Endothelial cell of umbilical vein (primary cell): ENCODE results near the gene ASB2. TPM values are rescaled to one million over a fixed set of nuclear protein-coding genes. Genes with fewer than 3 reads are reported as not detected.

Experiments used
- BruUV-seq: library from RNA; stranded (reverse); fragments of 400-500 nt; replicated peaks from 2 replicates; lab custom pipeline; 2021; lab: Mats Ljungman, UMichigan
- CTCF ChIA-PET: fragments of 300-600, 350-600 bp; sonication (Branson Sonifier 250); formaldehyde crosslinking; loops from one replicate; lab custom pipeline; 2021; ENCODE audit warnings: antibody characterized with exemption, inconsistent platforms; lab: Charles Lee
- POLR2A ChIA-PET: fragments of 300-600, 350-600 bp; sonication (Branson Sonifier 250); formaldehyde crosslinking; loops from one replicate; lab custom pipeline; 2021; ENCODE audit warnings: antibody characterized with exemption, inconsistent platforms; lab: Charles Lee
- DNase-seq: peaks from one replicate; pipeline ENCODE4 v3.0.0-alpha.2; 2011; ENCODE audit warnings: low read depth, low spot score
- FAIRE-seq: peaks from 2 replicates; lab custom pipeline; 2011; peaks lifted over from hg19 to GRCh38; lab: Jason Lieb, UNC
- H2AFZ ChIP-seq: 2 replicates; pipeline ENCODE4 v1.6.0; 2012; ENCODE audit warnings: low read depth, low read length, control low read depth, inconsistent platforms
- H3K27ac ChIP-seq: 2 replicates; pipeline ENCODE4 v1.5.1; 2011; ENCODE audit warnings: low read depth, mild to moderate bottlenecking, control low read depth, low read length, moderate library complexity; ENCODE audit not compliant: insufficient read depth
- H3K27me3 ChIP-seq, 2 experiments: 2 replicates each; pipeline versions ENCODE4 v1.6.0 to v1.6.1; 2011; ENCODE audit warnings: low read length in 2 of 2, mixed read lengths in 1 of 2; ENCODE audit not compliant: control insufficient read depth in 2 of 2, insufficient read depth in 2 of 2
- H3K36me3 ChIP-seq, 2 experiments: 2 replicates in 1 of 2; 3 replicates in 1 of 2; pipeline ENCODE4 v1.5.1; 2011; ENCODE audit warnings: low read length in 2 of 2, mild to moderate bottlenecking in 1 of 2, moderate library complexity in 1 of 2; ENCODE audit not compliant: control insufficient read depth in 2 of 2, insufficient read depth in 2 of 2; ENCODE audit errors: extremely low read depth in 1 of 2
- H3K4me1 ChIP-seq: 3 replicates; pipeline ENCODE4 v1.5.1; 2011; ENCODE audit warnings: mild to moderate bottlenecking, low read length; ENCODE audit not compliant: control insufficient read depth, insufficient read depth; ENCODE audit errors: extremely low read depth
- H3K4me2 ChIP-seq: 2 replicates; pipeline ENCODE4 v1.6.1; 2011; ENCODE audit warnings: low read length, control low read depth, mixed read lengths; ENCODE audit not compliant: insufficient read depth
- H3K4me3 ChIP-seq, 3 experiments: fragments of 200-600 bp in 1 of 3; sonication (generic), shearing (Covaris generic) in 1 of 3; replicated peaks in 1 of 3; 2 replicates each; pipeline ENCODE4 v1.5.1; 2011 to 2016; ENCODE audit warnings: control low read depth in 3 of 3, low read length in 3 of 3, mild to moderate bottlenecking in 2 of 3, inconsistent platforms in 1 of 3, low read depth in 1 of 3, moderate library complexity in 1 of 3; ENCODE audit not compliant: insufficient read depth in 1 of 3
- H3K79me2 ChIP-seq: 2 replicates; pipeline ENCODE4 v1.6.0; 2012; ENCODE audit warnings: low read length, inconsistent platforms; ENCODE audit not compliant: control insufficient read depth, insufficient read depth
- H3K9ac ChIP-seq: replicated peaks from 2 replicates; pipeline ENCODE3; 2011; ENCODE audit warnings: low read length, control low read depth; ENCODE audit not compliant: insufficient read depth; ENCODE audit errors: extremely low read depth
- H3K9me1 ChIP-seq: replicated peaks from 3 replicates; pipeline ENCODE4 v1.6.0; 2011; ENCODE audit warnings: mild to moderate bottlenecking, low read length; ENCODE audit not compliant: control insufficient read depth, insufficient read depth; ENCODE audit errors: extremely low read depth
- H3K9me3 ChIP-seq: replicated peaks from 2 replicates; pipeline ENCODE4 v1.5.1; 2012; ENCODE audit warnings: low read length, inconsistent platforms; ENCODE audit not compliant: control insufficient read depth, insufficient read depth
- H4K20me1 ChIP-seq: replicated peaks from 2 replicates; pipeline ENCODE3; 2011; ENCODE audit warnings: mild to moderate bottlenecking, low read length; ENCODE audit not compliant: control insufficient read depth, insufficient read depth; ENCODE audit errors: extremely low read depth
- EZH2 ChIP-seq: IDR thresholded peaks from 2 replicates; pipeline ENCODE4 v1.6.1; 2012; ENCODE audit warnings: borderline replicate concordance, low read depth, mild to moderate bottlenecking, moderate library complexity, low read length, inconsistent platforms; ENCODE audit not compliant: severe bottlenecking
- FOS ChIP-seq: IDR thresholded peaks from 2 replicates; pipeline ENCODE4 v1.6.1; 2011; ENCODE audit warnings: mild to moderate bottlenecking, low read length, moderate library complexity, borderline replicate concordance; ENCODE audit not compliant: insufficient read depth
- GATA2 ChIP-seq: IDR thresholded peaks from 2 replicates; pipeline ENCODE4 v1.7.0; 2011; ENCODE audit warnings: low read depth, mild to moderate bottlenecking, moderate library complexity, mixed read lengths, low read length; ENCODE audit not compliant: insufficient read length, insufficient read depth
- JUN ChIP-seq: IDR thresholded peaks from 2 replicates; pipeline ENCODE4 v1.6.1; 2011; ENCODE audit warnings: borderline replicate concordance, low read depth; ENCODE audit not compliant: insufficient read length, insufficient read depth
- MYC ChIP-seq: IDR thresholded peaks from one replicate; pipeline ENCODE4 v1.6.1; 2011; ENCODE audit warnings: mild to moderate bottlenecking, low read depth, low read length
- POLR2A ChIP-seq: IDR thresholded peaks from 2 replicates; pipeline ENCODE4 v1.6.1; 2012; ENCODE audit warnings: low read depth, mild to moderate bottlenecking, control low read depth, low read length
- POLR2AphosphoS5 ChIP-seq: IDR thresholded peaks from 2 replicates; pipeline ENCODE4 v1.6.1; 2012; ENCODE audit warnings: low read depth, mild to moderate bottlenecking, control low read depth, low read length, moderate library complexity; ENCODE audit not compliant: insufficient read depth
- dilution Hi-C: fragments of 300-500 bp; cut with MboI; formaldehyde crosslinking; loops from one replicate; pipeline ENCODE4 v1.15.0; 2019; ENCODE audit warnings: low sequenced_read_pairs; ENCODE audit not compliant: extremely low pct_ligation_motif_present
- intact Hi-C: fragments of 100-400 bp; cut with micrococcal nuclease; formaldehyde crosslinking; loops from one replicate; pipeline ENCODE4 v1.10.0; 2022
- polyA plus RNA-seq, 4 experiments: library from polyadenylated mRNA; depleted of rRNA in 3 of 4; stranded (reverse) in 3 of 4; unstranded in 1 of 4; fragments of >200 nt; gene quantifications; 2 replicates each; pipeline versions ENCODE4 v1.2.1 to v1.2.3, GENCODE V29; 2011 to 2012; ENCODE audit warnings: missing spikeins in 1 of 4
- total RNA-seq: library from RNA; stranded (reverse); gene quantifications from 2 replicates; pipeline ENCODE4 v1.2.3, GENCODE V29; 2021
- TF ChIP-seq, protein P1 (sequence below), 2 donors: IDR thresholded peaks; 1 replicate in 1 of 2; 2 replicates in 1 of 2; pipeline ENCODE4 v1.5.1; 2011; ENCODE audit warnings: low read length in 2 of 2, mild to moderate bottlenecking in 2 of 2, moderate library complexity in 2 of 2, control low read depth in 1 of 2, inconsistent platforms in 1 of 2, low read depth in 1 of 2; ENCODE audit not compliant: insufficient read depth in 1 of 2; ENCODE audit errors: extremely low read depth in 1 of 2
- TF ChIP-seq, protein P2 (sequence below): IDR thresholded peaks from 2 replicates; pipeline ENCODE4 v1.6.1; 2011; ENCODE audit not compliant: insufficient read depth, insufficient read length

The ASB2 gene
- total and polyA plus RNA-seq, 2 donors (not counting 3 experiments of a cell fraction or from before 2014, with no cell fraction given) = not detected

DNA sequence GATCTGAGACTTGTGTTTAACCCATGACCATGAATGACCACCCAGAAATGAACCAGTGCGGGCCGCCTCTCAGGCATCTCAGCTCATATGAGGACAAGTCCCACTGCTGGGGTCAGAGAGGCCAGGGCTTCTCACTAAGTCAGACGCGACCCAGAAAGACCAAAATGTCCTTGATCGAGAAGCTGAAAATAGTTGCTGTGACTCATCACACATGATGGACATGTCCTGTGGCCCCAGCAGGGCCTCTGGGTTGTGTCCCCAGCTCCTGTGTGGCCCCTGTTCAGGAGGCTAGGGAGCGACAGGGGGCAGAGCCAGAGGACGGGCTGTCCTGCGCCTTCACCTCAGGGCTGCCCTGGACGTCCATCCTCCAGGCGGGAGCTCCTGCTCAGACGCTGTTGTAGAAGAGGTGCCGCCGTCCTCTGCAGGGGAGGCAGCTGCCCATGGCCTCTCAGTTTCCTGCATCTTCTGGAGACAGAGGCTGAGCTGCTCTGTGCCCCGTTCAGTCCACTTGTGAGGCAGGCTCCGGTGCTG is 78.2 kb downstream of the ASB2 start:
- dilution Hi-C loops = no loop called here
- no peak overlapping the region for H3K4me3 ChIP-seq
- no peaks in the 10 kb centered on the region for H3K4me1 ChIP-seq
- POLR2A ChIA-PET = no interaction called here
- H3K36me3 ChIP-seq = no peaks in the 10 kb centered on the region
- H2AFZ ChIP-seq = no peak overlapping the region
- H3K9ac ChIP-seq = no peak overlapping the region
- H3K9me1 ChIP-seq = no peaks in the 10 kb centered on the region
- TF ChIP-seq EZH2 (no peak), POLR2AphosphoS5 (no peak), FOS (no peak), POLR2A (no peak), JUN (no peak), GATA2 (no peak), MYC (no peak)
- TF ChIP-seq, protein P1, sequence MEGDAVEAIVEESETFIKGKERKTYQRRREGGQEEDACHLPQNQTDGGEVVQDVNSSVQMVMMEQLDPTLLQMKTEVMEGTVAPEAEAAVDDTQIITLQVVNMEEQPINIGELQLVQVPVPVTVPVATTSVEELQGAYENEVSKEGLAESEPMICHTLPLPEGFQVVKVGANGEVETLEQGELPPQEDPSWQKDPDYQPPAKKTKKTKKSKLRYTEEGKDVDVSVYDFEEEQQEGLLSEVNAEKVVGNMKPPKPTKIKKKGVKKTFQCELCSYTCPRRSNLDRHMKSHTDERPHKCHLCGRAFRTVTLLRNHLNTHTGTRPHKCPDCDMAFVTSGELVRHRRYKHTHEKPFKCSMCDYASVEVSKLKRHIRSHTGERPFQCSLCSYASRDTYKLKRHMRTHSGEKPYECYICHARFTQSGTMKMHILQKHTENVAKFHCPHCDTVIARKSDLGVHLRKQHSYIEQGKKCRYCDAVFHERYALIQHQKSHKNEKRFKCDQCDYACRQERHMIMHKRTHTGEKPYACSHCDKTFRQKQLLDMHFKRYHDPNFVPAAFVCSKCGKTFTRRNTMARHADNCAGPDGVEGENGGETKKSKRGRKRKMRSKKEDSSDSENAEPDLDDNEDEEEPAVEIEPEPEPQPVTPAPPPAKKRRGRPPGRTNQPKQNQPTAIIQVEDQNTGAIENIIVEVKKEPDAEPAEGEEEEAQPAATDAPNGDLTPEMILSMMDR (IDR thresholded peaks at IDR 0.05; ENCODE audit: extremely low read depth in 1 of 2, insufficient read depth in 1 of 2, low read depth in 1 of 2, low read length in 2 of 2) = no peak
- TF ChIP-seq, protein P2, sequence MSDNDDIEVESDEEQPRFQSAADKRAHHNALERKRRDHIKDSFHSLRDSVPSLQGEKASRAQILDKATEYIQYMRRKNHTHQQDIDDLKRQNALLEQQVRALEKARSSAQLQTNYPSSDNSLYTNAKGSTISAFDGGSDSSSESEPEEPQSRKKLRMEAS = no peak
- H4K20me1 ChIP-seq = no peaks in the 10 kb centered on the region
- FAIRE-seq = no peak
- H3K27me3 ChIP-seq = no peaks in the 10 kb centered on the region
- DNase-seq = no peak
- no peaks in the 10 kb centered on the region for H3K9me3 ChIP-seq
- CTCF ChIA-PET = interaction anchor here (1.6 kb wide), 1 partner anchor 10 kb away, joined by 4 read pairs; no protein-coding TSS in a partner anchor
- intact Hi-C loops = no loop called here
- H3K79me2 ChIP-seq = no peaks in the 10 kb centered on the region
- BruUV-seq = no TSS peak
- no peak overlapping the region for H3K4me2 ChIP-seq
- H3K27ac ChIP-seq = no peak overlapping the region
